Stimulated activated CD8-positive, alpha-beta memory T cell treated with anti-CD3 and anti-CD28 coated beads, Interleukin-7, amount 100 ng/mL, for 48 hours (primary cell): ENCODE data around the gene LAMC1.

Experiments
- DNase-seq, 2 donors: peaks; one replicate each; pipeline ENCODE4 v3.0.0-alpha.2; 2020; ENCODE audit warnings: low read depth in 1 of 2; ENCODE audit errors: extremely low read depth in 1 of 2

LAMC1 gene

DNA sequence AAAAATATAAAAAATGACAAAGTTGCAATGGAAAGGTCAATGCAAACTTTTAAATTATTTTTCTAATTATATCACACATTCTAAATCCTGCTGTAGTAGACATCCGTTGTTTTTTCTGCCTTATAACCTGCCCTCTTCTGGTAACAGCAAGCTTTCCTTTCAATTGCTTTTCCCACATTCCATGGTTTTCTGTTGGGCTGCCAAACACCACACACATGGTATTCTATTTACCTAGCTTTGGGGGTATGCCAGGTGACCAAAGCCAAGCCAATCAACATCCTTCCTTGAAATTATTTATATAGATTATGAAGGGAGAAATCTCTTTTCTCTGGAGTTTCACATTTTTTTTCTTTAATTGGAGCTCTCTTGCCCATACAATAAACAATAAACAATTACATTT lies 3.4 kb upstream of the LAMC1 start:
- no peak for DNase-seq

DNA sequence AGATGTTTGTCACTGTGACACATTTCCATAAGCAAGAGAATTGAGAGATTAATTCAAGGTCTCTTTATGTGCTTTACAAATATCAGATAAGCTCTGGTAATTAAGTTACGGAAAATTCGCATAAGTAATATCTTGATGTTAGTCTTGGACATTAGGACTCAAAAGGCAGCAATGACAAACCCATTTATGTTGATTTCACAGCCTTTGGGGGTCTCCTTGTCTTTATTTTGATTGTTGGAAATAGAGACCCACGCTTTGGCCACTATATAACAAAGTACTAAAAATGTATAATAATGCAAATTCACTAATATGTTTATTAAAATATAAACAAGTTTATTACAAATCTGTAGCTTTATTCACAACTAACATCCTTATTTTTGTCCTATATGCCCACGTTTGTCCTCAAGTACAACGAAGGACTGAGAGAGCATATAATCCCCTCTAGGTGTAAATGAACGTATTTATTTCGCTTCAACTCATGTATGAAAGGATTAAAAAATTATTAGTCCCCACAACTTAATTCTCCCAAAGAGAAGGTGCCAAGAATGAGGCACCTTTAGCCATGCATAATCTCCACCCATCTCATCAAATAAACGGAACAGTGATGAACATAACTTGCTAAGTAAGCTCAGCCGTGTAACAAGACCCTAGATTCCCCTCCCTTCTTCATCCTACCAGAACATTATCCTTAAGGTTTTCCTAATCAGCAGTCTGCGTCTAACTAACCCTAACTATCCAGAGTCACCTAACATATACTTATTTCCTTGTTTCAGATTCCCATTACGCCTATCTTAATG lies 1.6 kb upstream of the LAMC1 start:
- DNase-seq: no peak

- no peak for DNase-seq
Measured at GRCh38 chr1:183022202-183023145, 746 bp upstream of the LAMC1 start.

- no peak for DNase-seq
Measured at GRCh38 chr1:183023601-183024316, 539 bp downstream of the LAMC1 start.

GRCh38 chr1:183024317-183025009 lies 1.2 kb downstream of the LAMC1 start:
- DNase-seq: no peak

DNA sequence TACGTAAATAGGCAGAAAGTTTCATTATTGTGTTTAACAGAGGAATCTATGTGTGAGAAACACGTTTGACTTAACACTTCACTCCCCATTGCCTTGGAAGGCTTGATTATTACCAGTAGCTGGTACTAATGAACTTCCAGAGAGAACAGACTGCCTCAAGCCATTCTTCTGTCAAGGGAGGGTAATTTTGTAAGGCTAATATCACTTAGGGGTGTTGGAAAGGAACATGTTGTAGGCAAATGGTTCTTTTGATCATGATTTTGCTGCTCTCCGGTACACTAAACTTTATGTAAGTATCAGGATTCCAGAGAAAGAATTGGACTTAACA lies 1.8 kb downstream of the LAMC1 start:
- no peak for DNase-seq

- DNase-seq: no peak
Measured at GRCh38 chr1:183025782-183026774, 2.9 kb downstream of the LAMC1 start.

GRCh38 chr1:183027031-183027430 lies 3.8 kb downstream of the LAMC1 start:
- no peak for DNase-seq

DNA sequence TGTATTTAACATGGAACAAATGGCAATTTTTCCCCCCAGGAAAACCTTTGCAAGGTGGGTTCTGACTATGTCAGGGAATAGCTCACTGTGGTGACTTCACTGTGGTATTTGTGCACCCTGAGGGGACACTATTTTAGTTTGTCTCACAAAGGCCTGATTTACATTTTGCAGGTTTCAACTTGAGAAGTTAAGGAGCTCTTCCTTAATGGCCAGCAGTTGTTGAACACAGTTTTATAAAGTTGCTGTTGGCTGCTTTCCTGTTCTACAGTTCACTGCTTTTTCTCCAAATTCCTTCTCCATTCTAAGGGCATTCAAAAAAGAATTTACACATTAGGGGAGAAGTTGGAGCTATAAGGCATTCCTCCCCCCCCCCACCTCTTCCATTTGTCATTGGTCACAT lies 4.6 kb downstream of the LAMC1 start:
- DNase-seq: no peak

DNA sequence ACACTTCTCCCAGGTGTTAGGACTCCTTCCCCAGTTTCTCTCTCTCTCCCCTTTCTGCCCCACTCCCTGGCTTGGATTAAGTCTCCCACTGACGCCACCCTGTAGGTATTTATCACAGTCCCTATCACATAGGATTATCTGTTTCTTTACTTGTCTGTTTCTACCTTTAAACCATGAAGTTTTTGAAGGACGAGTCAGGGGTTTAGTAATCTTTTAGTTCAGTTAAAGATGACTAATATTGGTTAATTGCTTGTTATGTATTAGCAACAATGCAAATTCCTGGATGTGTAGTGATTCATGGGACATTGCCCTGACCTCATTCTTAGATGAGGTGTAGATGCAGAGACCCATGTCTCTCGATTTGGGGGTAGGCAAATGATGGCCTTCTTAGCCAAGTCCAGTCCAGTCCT lies 6.4 kb downstream of the LAMC1 start:
- no peak for DNase-seq

DNA sequence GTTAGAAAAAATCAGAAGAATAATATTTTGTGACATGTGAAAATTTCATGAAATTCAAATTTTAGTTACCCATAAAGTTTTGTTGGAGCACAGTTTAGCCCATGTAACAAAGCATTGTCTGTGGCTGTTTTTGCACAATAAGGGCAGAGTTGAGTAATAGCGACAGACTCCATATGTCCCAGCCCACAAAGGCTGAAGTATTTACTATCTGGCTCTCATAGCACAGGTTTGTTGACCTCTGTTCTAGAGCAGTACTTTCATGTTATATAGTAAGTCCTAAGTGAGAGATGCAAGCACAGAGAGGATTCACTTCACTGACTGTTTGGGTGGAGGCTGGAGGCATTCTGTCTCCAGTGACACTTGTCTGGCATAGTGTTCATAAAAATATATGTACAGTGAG lies 6.8 kb downstream of the LAMC1 start:
- no peak for DNase-seq

GRCh38 chr1:183032122-183032921 lies 9.1 kb downstream of the LAMC1 start:
- DNase-seq: no peak

DNA sequence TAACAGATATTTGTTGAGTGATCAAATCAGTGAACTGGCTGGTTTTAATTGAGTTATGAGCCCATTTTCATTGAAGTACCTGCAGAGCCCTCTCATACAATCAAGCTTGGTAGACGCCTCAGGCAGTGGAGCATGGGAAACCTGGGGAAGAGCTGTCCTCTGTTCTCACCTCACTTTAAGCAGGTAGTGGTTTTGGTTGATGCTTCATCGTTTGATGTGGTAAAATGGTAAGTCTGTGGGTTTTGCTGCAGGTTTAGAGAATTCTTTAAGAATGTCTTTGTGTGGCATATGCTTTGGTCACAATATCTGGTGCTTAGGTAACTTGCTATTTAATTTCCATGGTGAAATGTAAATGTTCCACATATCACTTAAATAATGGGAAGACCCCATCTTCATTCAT lies 10.0 kb downstream of the LAMC1 start:
- no peak for DNase-seq

DNA sequence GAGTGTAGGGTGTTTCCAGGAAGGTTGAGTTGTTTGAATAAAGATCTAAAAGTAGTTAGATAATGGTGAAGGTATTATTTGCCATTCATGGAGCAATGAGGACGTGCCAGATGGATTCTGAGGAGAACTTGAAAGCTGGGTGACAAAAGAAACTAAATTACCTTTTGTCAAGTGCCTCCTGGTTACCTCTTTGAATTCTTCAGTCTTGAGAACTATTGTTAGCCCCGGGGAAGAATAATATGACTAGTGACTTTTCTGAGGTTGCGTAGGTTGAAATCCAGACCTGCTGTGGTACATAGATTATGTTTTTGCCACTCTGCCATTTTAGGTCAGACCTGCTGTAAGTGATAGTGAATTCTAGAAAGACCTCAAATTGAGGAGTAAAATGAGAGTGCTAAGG lies 11.5 kb downstream of the LAMC1 start:
- DNase-seq: no peak

DNA sequence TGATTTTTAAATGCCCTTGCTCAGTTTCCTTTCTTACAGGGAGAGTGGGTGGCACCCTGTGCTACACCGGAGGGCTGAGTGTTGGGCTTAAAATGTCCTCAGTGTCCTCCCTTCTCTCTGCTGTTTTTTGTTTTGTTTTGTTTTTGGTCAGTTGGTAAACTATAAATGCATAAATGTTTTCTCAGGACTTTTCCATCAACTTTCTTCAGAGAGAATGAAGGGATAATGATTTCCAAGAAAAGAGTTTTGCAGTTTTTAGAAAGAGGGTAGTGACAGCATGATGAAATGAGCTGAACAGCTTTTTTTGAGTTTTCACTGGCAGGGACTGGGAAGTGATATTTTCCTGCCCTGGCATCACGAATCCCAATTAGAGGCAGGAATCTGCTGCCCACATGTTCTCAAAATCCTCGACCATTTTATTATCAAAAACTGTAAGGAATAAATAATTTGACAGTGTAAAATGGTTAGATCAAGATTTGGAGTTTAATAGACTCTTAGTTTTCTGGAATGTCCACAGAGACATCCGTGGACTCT lies 15.2 kb downstream of the LAMC1 start:
- DNase-seq: no peak

GRCh38 chr1:183038913-183039312 lies 15.7 kb downstream of the LAMC1 start:
- no peak for DNase-seq

GRCh38 chr1:183039330-183039729 lies 16.1 kb downstream of the LAMC1 start:
- DNase-seq: no peak

GRCh38 chr1:183039985-183040447 lies 16.8 kb downstream of the LAMC1 start:
- no peak for DNase-seq
